DMS53 treated with DMSO at 0.1 percent for 48 hours (cell line): ENCODE measurements around the gene THAP4.
A peak's percentile ranks its signal among the peaks of the same experiment; 100 is the strongest.

ENCODE experiments used
- DNase-seq: peaks from one replicate; lab custom pipeline; 2025; ENCODE audit not compliant: unreplicated experiment; lab: John Stamatoyannopoulos, UW

The THAP4 gene

GRCh38 chr2:241640165-241640795, 3.3 kb upstream of the THAP4 start:
- DNase-seq: no peak

DNA sequence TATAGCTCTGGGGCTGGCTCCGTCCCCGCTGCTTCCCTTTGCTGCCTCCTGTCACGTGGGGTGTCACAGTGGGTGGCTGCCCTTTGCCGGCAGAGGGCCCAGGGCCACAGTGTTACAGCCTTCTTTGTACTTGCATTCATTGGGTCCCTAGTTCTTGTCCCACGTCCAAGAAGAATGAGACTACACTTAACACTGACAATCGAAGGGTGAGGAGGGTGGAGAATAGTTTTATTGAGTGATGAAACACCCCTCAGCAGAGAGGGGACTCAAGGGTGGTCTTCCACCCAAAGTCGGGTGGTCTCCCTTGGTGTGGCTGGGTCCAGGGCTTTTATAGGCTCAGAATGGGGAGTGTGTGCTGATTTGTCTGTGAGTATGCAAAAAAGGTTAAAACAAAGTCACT, 2.4 kb upstream of the THAP4 start:
- DNase-seq: no peak

GRCh38 chr2:241638940-241639339, 2.0 kb upstream of the THAP4 start:
- no peak for DNase-seq

DNA sequence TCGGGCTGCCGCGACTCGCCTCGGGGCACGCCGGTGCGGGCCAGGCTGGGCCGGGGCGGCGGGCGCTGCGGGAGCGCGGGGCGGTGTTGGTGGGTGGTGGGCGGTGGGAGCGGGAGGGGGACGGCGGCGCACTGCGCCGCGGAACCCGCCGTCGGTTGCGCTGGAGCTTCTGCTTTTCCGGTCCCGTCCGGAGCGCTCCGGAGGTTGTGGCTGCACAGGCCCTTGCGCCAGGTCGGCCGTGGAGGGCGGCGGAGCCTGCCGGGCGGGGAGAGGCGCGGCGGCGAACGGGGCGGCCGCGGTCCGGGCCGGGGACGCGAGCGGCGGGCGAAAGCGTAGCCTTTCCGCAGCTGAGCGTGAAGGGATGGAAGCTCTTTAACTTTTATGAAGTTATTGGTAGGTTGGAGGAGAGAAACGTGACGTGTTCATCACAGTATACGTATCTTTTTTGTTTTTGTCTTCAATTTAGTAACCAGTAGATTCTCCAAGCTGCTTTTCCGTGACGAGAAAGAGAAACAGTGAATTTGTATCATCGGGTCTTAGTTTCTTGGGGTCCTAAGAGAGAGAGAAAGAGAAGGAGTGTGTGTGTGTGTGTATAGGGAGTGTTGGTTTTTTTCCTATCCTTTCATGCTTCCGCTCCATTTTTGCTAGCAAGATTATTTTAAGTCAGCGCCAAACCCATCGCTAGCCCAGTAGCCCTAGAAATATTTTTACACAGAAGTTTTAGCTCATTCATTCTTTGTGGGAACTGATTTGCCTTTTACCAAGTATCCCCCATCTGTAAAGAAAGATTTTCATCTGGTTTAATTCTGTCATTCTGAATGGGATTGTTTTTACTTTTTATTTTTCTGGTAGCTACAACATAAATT, 1.1 kb upstream of the THAP4 start:
- no peak for DNase-seq

- no peak for DNase-seq
These were observed 558 bp downstream of the THAP4 start for GRCh38 chr2:241636182-241637017.

DNA sequence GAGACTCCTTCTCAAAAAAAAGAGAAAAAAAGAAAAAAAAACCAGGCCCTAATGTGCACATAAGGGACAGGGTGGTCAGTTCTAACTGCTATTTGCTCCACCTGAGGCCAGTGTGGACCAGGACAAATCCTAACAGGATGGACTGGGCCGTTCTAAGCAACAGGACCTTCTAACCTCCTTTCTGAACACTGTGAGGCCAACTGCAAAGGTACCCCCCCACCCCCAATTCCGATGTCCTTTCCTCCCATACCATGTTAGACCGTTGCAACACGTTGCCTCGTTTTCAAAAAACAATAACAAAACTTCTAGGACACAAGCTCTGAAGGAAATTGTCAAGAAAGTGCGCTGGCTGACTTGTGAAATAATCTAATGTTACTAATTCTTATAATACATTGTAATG, 1.2 kb downstream of the THAP4 start:
- DNase-seq: no peak

DNA sequence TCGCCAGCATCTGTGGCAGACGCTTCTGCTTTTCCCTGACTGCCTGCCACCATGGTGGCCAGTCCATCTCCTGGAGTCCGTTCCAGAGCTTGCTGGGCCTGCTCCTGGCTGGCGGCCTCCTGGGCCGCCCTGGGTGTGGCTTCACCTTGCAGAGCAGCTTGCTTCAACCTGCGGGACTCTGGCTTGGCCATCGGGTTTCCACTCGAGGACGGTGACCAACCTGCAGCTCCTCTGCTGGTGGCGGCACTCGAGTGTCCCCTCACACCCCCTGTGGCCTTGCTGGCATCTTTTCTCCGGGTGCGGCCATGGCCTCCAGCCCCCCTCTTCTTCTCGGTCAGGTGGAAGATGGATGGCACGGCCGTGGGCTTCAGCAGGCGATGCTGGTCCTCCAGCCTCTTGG, 3.4 kb downstream of the THAP4 start:
- DNase-seq: no peak

GRCh38 chr2:241632478-241633325, 4.3 kb downstream of the THAP4 start:
- DNase-seq: no peak

DNA sequence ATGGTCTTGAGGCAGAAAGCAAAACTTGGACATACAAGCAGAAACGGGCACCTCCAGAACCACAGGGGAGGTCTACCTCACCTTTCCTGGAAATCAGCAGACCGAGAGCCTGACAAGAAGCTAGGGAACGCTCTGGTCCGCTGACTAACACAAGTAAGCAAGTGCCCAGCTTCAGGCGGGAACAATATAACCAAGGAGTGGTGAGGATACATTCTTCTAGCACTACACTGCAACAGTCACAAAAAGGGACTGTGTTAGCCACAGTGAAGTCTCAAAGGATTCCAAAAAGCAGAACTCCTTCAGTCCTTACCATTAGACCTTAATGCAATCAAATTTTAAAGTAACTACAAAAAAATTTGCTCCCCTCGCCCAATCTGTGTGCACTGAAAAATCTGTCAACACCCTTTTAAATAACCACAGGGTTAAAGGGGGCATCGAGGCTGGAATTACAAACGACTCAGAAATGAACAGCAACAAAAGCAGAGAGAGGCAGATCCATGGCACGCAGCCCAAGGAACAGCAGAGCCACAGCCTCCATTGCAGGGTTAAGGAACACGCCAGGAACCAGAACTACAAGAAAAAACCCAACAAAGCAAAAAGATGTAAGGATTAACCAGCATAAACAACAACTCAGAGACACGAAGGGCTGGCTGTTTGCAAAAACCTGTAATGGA, 7.1 kb downstream of the THAP4 start:
- DNase-seq: no peak

- no peak for DNase-seq
These were observed 9.3 kb downstream of the THAP4 start for GRCh38 chr2:241627675-241628074.

- no peak for DNase-seq
These were observed 16.6 kb downstream of the THAP4 start for GRCh38 chr2:241620419-241620769.

DNA sequence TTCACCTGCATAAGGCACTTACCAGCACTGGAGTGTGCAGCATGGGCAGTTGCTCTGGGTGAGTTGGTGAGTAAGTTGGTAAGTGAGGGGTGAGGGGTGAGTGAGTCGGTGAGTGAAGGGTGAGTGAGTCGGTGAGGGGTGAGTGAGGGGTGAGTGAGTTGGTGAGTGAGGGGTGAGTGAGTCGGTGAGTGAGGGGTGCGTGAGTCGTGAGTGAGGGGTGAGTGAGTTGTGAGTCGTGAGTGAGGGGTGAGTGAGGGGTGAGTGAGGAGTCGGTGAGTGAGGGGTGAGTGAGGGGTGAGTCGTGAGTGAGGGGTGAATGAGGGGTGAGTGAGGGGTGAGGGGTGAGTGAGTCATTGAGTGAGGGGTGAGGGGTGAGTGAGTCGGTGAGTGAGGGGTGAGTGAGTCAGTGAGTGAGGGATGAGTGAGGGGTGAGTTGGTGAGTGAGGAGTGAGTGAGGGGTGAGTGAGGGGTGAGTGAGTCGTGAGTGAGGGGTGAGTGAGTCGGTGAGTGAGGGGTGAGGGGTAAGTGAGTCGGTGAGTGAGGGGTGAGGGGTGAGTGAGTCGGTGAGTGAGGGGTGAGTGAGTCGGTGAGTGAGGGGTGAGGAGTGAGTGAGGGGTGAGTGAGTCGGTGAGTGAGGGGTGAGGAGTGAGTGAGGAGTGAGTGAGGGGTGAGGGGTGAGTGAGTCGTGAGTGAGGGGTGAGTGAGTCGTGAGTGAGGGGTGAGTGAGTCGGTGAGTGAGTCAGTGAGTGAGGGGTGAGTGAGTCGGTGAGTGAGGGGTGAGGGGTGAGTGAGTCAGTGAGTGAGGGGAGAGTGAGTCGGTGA, 17.1 kb downstream of the THAP4 start:
- no peak for DNase-seq

- no peak for DNase-seq
These were observed 18.1 kb downstream of the THAP4 start for GRCh38 chr2:241618829-241619228.

GRCh38 chr2:241618296-241618805, 18.6 kb downstream of the THAP4 start:
- DNase-seq: no peak

DNA sequence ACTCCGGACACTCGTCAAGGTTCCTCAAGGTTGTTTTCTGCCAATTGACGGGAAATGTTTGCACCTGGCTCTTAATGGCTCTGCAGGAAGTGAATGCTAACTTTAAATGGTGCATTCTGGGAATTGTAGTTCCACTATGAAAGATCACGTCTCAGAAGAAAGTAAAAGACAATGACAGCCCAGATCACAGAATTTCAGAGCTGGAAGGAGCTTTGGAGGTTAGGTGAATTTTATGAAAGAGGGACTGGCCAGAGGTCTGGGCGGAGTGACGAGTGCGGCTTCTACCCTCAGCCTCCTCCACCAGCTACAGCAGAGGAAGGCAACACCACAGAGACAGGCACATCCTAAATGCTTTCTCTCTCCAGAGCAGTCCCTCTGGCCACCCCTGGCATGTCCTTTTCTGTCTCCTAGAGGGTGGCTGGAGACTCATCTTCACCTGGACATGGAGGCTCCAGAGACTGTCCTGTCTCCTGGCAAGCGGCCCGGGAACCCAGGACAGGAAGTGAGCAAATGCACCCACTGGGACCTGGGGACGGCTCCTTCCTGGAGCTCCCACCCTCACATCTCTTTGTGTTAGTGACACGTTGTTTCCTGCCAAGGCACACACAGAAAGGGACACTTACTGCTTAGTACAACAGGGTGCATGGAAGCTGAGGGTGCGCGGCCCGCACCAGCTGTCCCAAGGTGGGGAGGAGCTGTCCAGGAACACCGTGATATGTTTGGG, 19.4 kb downstream of the THAP4 start:
- peak; percentile 56 for DNase-seq

DNA sequence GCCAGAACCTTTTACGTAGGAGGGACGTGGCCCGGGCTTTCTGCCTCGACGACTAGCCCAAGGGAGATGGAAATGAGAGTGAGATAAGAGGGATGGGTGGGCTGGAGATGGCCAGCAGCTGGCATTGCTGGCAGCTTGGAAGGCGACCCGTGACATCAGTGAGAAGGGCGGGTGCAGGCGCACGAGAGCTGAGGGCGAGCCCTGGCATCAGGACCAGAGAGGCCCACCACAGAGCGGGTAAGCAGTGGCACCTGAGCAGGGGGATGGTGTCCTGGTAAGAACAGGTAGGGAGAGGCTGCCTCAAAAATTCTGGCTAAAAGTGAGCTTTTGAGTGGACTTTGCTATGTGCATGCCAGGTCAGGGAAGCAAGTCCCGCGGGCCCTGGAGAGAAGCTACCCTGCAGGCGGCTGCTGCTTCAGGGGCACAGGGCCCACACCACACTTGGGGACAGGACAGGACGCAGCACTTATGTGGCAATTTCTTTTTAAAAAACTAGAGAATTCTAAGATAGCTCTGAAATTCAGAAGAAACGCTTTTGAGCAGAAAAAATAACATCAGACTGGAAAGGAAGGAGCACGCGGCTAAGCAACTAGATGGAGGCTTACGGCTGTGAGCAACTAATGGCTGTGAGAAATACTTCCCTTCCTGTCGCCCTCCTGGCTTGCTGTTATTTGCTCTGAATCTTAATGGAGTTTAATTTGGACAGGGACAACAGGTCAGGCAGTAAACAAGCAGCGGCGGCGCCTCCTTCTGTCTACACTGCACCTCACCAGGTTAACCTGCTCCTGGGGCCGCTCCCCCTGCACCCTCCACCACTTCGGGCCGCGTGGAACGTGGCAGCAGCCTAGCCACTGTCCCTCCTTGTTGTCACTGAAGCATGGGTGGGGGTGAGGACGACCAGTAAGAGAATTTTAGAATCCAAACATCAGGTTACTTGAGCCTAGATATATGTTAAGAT, 20.5 kb downstream of the THAP4 start:
- DNase-seq: no peak

GRCh38 chr2:241615522-241616052, 21.4 kb downstream of the THAP4 start:
- no peak for DNase-seq
